ENCODE data around the gene GRM2.

GRM2 gene

DNA sequence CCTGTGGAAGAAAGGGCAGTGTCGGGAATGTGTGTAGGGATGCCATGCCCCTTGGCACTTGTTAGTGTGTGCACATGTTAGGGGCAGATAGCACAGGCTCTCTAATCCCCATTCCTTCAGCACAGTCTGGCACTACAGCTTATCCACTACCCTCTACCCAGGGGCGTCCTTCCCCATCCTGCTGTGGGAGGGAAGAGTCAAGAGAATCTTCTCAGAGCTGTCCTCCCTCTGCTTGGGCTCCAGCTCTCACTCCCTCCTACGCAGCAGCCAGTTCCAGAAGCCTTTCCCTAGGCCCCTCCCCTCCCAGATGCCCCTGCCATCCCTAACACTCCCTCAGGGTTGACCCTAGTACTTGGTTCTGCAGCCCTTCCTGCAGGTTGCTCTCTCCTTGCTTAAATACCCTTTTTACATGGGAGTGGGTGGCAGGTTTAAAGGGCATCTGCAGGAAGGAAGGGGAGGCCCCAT is 815 bp upstream of the GRM2 start:
- DNase-seq: no peak

DNA sequence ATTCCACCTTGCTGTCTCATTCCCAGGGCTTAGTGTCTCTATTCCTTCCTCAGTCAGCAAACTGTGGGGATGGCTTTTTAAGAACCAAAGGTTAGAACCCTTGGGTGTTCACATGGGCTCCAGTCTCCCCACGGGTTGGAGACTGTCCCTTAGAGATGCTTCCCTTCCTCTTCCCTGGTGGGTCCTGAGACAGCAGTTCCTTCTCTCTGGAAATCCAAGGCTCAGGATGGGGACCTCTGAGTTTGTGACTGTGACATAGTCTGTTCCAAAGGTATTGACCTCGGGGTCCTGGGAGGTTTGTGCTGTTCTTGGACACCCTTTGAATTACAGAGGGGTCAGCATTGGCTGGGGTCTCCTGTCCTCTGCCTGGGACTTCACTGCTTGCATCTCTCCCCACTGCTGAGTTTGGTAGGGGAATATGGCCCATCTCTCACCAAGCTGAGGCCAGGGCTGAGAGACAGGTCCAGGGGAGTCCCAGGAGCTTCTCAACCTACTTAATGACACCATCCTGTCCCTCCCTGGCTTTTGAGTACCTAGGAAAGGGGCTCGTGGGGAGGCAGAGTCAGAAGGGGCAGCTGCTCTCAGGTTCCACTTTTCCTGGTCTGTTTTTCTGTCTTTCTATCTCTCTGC is 1.5 kb downstream of the GRM2 start:
- no peak for DNase-seq

DNA sequence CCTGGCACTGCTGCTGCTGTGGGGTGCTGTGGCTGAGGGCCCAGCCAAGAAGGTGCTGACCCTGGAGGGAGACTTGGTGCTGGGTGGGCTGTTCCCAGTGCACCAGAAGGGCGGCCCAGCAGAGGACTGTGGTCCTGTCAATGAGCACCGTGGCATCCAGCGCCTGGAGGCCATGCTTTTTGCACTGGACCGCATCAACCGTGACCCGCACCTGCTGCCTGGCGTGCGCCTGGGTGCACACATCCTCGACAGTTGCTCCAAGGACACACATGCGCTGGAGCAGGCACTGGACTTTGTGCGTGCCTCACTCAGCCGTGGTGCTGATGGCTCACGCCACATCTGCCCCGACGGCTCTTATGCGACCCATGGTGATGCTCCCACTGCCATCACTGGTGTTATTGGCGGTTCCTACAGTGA is 2.1 kb downstream of the GRM2 start:
- DNase-seq: no peak

DNA sequence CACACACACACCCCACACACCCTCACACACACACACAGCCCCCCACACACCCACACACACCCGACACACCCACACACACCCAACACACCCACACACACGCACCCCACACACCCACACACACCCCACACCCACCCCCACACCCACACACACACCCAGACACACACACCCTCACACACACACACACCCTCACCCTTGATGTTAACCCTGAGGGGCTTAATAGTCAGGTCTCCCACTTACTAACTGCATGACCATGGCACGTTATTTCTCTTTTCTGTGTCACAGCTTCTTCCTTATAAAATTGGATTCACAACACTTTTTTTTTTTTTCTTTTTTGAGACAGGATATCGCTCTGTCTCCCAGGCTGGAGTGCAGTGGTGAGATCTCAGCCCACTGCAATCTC is 2.8 kb downstream of the GRM2 start:
- no peak for DNase-seq

DNA sequence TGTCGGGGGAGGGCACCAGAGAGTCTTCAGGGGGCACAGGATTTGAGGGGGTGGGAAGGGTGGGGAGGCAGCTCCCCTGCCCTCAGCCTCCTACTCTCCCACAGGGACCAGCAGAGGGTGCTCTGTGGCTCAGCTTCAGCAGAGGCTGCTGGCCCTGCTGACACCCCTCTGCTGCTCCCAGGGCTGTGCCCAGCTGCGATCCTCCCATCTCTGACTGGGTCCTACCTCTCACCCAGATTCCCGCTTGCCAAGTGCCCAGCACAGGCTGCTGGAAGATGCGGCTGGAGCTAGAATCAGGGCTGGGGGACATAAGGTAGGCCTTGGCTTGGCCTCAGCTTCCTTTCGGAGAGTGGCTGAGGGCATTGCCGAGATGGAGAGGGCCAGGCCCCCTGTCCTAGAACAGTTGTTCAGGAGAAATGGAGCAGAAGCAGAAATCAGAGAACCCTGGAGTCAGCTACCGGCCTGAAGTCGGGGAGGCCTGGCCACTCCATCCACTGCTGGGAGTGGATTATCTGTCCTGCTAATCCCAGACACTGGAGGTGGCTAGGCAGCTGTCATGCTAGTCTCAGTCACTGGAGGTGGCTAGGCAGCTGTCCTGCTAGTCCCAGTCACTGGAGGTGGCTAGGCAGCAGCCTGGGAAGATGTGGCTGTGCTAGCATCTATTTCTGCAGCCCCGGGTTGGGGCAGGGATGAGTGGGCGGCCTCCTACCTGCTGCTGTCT is 3.9 kb downstream of the GRM2 start:
- DNase-seq: no peak

DNA sequence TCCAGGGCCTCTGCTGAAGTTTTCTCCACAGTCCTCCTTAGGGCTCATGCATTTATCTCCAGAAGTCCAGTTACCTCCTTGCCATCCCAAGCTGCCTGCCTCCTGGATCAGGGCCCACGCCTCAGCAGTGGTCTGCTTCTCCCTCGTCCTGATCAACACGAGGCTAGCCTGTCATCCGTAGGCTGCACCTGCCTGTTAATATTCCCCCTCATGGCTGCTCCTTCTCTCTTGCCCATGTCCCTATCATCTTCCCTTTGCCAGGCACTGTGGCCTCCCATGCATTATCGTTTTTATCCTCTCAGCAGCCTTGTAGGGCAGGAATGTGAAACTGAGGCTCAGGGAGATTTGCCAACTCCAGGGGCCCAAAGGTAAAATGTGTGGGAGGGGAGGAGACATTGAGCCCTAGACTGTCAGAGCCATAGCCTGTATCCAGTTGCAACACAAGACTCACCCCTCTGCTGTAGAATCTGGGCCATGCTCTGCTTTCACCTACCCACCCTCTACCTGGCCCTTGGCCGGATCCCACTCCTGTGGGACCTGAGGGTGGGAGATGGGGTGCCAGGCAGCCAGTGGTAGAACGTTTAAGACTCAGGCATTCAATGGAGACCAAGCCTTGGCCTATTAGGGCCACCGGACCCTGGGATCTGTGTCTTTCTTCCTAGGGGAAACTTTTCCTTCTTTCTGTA is 4.6 kb downstream of the GRM2 start:
- no peak for DNase-seq

DNA sequence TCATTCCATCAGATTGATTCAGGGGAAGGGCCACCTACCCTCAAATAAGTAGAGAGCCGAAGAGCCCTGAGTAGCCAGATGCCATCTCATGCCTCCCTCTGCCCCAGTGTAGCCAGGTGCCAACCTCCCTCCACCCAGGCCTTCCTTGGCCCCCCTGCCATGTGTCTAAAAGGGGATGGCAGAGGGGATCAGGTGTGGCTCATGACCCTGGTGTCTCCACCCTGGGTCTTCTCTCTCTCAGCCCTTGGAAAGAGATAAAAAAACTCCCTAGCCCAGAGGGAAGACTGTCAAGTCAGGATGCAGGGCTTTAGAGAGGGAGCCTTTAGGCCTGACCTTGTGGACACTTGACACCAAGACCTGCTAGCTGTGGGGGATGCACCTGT is 5.2 kb downstream of the GRM2 start:
- DNase-seq: no peak

DNA sequence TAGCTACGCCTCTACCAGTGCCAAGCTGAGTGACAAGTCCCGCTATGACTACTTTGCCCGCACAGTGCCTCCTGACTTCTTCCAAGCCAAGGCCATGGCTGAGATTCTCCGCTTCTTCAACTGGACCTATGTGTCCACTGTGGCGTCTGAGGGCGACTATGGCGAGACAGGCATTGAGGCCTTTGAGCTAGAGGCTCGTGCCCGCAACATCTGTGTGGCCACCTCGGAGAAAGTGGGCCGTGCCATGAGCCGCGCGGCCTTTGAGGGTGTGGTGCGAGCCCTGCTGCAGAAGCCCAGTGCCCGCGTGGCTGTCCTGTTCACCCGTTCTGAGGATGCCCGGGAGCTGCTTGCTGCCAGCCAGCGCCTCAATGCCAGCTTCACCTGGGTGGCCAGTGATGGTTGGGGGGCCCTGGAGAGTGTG is 5.7 kb downstream of the GRM2 start:
- DNase-seq: no peak

DNA sequence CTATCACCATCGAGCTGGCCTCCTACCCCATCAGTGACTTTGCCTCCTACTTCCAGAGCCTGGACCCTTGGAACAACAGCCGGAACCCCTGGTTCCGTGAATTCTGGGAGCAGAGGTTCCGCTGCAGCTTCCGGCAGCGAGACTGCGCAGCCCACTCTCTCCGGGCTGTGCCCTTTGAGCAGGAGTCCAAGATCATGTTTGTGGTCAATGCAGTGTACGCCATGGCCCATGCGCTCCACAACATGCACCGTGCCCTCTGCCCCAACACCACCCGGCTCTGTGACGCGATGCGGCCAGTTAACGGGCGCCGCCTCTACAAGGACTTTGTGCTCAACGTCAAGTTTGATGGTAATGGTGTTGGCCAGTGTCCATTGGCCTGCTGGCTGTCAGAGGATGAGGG is 6.1 kb downstream of the GRM2 start:
- DNase-seq: no peak

DNA sequence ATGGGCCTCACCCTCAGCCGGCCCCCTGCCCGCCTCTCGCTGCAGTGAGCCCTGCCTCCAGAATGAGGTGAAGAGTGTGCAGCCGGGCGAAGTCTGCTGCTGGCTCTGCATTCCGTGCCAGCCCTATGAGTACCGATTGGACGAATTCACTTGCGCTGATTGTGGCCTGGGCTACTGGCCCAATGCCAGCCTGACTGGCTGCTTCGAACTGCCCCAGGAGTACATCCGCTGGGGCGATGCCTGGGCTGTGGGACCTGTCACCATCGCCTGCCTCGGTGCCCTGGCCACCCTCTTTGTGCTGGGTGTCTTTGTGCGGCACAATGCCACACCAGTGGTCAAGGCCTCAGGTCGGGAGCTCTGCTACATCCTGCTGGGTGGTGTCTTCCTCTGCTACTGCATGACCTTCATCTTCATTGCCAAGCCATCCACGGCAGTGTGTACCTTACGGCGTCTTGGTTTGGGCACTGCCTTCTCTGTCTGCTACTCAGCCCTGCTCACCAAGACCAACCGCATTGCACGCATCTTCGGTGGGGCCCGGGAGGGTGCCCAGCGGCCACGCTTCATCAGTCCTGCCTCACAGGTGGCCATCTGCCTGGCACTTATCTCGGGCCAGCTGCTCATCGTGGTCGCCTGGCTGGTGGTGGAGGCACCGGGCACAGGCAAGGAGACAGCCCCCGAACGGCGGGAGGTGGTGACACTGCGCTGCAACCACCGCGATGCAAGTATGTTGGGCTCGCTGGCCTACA is 8.5 kb downstream of the GRM2 start:
- no peak for DNase-seq

DNA sequence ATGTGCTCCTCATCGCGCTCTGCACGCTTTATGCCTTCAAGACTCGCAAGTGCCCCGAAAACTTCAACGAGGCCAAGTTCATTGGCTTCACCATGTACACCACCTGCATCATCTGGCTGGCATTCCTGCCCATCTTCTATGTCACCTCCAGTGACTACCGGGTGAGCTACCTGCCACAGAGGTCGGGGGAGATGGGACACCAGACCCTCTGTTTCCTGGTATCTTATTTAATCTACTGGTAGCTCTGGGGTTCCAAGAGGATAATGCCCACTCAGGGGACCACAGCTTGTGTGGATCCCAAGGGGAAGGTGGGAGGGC is 9.1 kb downstream of the GRM2 start:
- no peak for DNase-seq

DNA sequence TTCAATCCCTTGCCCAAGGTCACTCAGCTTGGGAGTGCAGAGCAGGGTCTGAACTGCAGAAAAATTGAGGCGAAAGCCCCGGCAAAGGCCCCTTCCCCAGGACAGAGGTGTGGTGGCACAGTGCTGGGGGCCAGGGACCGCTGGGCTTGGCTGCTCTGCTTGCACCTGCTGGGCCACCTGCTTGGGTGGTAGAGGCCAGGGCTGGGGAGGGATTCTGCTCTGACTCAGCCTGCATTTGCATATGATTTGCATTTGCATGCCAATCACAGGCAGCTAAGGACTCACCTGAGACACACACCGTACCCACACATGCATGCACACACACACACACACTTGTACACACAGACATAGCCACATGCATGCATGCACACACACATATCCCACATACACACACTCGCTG is 9.9 kb downstream of the GRM2 start:
- DNase-seq: no peak

DNA sequence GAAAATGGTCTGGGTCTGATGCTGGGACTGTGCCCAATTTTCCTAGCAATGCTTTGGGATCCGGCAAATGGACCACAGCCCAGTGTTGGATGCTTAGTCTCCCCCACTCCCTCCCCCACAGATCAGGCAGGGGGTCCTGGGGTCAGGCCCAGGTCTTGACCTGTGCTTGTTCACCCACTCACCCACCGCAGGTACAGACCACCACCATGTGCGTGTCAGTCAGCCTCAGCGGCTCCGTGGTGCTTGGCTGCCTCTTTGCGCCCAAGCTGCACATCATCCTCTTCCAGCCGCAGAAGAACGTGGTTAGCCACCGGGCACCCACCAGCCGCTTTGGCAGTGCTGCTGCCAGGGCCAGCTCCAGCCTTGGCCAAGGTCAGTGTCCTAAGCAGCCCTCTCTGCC is 10.6 kb downstream of the GRM2 start:
- no peak for DNase-seq

DNA sequence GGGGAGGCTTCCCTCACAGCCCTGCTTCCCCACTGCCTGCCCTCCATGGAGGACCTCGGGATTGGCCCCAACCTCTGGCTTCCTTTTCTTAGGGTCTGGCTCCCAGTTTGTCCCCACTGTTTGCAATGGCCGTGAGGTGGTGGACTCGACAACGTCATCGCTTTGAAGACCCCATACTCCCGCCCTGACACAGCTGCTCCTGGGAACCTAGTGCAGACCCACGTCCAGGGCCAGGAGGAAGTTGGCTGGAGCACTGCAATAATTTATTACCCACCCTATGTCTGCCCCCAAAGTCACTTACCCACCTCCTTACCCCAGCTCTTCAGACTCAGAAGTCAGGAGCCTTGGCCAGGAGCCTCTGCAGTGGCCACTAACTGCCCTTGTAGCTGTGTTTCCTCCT is 11.1 kb downstream of the GRM2 start:
- DNase-seq: no peak

DNA sequence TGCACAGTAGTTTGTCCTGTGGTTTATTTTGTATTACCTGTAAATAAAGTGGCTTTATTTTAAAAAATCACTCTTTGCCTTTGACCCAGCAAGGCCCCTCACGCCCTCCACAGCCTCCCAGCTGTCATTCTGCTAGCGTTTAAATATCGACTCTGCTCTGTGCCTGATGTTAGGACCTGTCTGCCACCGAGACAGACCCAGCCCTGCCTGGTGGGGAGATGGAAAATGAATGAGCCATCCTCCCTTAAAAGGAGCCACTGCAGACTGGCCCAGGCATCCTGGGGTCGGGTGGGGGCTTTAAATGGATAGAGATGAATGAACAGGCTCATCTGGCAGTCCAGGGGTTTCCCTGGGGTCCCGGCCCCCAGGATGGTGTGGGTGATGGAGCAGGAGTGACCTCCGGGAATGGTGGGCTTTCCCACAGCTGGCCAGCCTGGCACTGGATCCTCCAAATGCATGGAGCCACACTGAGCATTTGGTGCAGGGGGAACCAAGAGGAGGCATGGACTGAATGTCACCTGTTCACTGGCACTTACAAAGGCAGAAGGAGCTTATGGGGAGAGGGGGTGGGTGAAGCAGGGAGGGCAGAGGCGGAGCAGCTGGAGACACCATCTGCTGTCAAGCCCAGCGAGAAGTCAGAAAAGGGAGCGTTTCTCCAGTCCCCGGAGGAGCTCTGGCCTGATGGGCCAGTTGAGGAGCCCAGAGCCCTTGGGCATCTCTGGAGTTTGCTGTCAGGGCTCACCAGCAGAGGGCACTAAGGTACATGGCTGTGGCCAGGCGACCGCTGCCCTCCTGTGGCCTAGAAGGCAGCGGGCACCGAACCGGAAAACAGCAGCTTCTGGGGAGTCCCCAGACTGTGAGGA is 11.9 kb downstream of the GRM2 start:
- no peak for DNase-seq

DNA sequence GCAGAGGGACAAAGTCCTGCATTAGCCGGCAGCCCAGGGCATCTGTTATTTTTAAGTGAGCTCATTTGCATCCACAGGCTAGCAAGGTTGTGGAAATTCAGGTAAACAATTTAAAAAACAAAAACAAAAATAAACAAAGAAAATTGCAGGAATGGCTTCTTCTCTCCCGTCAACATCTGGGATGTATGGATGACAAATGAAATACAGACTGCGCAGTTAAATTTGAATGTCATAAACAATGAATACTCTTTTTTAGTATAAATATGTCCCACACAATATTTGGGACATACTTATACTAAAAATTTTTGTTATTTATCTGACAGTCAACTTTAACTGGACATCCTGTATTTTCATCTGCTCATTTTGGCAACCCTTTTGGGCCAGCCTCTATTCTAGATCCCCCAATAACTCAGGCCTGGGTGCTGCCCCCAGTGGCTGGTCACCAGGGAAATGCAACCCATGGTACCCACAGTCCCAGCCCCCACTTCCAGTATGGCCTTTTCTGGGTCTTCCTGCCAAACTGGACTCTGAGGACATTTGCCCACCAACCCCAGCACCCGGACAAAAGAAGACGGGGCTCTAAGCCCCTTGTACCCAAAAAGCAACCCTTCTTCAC is 12.7 kb downstream of the GRM2 start:
- DNase-seq: no peak

DNA sequence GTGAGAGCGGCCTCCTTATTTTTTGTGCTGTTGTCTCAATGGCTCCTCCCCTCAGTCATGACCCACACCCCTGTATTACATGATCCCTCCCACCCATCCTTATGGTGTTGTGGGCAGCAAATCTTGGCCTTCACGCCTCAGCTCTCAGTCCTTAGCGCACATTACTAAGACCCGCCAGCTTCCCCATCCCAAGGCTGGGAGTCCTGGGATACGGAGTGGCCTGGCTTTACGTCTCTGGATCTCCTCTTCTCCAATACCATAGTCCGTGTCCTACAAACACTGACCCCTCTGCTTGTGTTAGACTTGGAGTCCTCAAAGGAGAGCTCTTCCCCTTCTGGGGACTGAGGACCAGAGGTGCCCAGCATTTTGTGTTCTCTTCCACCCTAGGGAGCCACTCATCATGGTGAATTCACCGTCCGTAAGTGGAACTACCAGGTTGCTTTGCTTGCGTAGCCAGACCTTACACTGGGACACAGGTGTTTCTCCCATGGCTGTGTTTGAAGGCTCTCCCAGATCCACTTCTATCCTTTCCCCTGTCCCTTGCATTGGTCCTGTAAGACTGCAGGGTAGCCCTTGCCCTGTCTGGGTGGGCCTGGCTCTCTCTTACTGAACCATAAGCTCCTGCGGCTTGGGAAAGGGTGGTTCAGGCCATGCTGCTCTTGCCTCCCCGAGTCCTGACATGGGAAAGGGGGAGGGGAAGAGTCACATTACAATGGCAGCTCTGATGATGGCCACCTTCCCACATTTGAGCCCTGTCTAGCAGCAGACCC is 13.6 kb downstream of the GRM2 start:
- DNase-seq: no peak

DNA sequence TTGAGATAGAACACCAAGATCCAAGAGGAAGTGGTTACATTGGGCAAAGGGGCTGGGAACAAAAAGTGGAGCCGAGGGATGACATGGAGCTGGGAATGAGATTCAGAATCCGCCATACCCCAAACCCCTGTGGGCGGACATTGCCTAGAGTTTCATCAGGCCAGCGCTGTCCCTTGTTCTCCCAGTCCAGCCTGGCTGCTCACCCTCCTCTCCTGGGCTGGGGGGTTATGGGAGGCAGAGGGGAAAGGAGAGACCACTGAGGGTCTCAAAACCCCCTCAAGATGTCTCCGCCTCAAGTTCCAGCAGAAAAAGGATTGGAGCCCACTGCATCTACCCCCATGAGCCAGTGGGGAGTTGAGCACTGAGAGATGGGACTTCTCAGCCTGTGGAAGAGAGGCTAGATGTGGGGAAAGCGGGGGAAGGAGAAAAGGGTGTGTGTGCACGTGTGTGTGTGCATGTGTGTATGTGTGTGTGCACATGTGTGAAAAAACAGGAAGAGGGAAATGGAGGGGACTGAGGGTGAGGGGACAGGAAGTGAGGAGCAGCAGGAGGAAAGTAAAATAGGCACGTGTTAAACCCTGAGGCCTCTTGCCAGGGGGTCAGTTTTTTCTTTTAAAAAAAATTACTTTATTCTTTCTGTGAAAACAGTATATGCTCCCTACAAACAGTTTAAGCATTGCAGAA is 14.3 kb downstream of the GRM2 start:
- no peak for DNase-seq

DNA sequence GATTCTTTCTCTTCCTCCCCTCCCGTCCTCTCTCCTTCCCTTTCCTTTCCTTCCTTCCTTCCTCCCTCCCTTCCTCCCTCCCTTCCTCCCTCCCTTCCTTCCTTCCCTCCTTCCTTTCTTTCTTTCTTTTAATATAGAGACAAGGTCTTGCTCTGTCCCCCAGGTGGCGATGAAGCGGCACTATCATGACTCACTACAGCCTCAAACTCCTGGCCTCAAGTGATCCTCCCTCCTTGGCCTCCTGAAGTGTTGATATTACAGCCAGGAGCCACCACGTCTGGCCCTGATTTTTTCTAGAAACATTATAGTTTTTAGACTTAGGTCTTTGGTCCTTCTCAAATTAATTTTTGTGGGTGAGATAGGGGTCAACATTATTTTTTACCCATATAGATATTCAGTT is 15.5 kb downstream of the GRM2 start:
- no peak for DNase-seq

DNA sequence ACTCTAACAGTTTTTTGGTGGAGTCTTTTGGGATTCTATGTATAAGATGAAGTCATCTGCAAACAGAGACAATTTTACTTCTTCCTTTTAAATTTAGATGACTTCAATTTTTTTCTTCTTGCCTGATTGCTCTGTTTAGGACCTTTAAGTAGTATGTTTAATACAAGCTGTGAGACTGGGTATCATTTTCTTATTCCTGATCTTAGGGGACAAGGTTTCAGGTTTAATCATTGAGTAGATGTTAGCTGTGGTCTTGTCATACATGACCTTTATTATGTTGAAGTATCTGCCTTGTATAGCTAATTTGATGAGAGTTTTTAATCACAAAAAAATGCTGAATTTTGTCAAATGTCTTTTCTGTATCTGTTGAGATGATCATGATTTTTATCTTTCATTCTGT is 20.6 kb downstream of the GRM2 start:
- DNase-seq: no peak

All from effector CD8-positive, alpha-beta T cell (primary cell).